HUES48 (cell line): ENCODE results near the gene PLXDC2.
"Not testable (repeated sequence)": the region's sequence is repeated elsewhere in the genome, so short reads cannot be mapped to it uniquely, and the experiment has no call there.

Experiments
- H3K27ac ChIP-seq: one replicate; pipeline ENCODE4 v1.7.0; 2013; ENCODE audit warnings: low read depth, low read length, inconsistent platforms
- H3K27me3 ChIP-seq: 2 replicates; pipeline ENCODE4 v1.6.1; 2013; ENCODE audit warnings: mild to moderate bottlenecking, low read length; ENCODE audit not compliant: control insufficient read depth, insufficient read depth
- H3K36me3 ChIP-seq: 2 replicates; pipeline ENCODE4 v1.6.1; 2013; ENCODE audit warnings: low read length; ENCODE audit not compliant: control insufficient read depth, insufficient read depth
- H3K4me1 ChIP-seq: 2 replicates; pipeline ENCODE4 v1.6.1; 2013; ENCODE audit warnings: mild to moderate bottlenecking, low read length; ENCODE audit not compliant: control insufficient read depth, insufficient read depth
- H3K4me3 ChIP-seq: 2 replicates; pipeline ENCODE4 v1.5.1; 2013; ENCODE audit warnings: mild to moderate bottlenecking, low read depth, low read length
- H3K9ac ChIP-seq: 2 replicates; pipeline ENCODE4 v1.6.1; 2013; ENCODE audit warnings: mild to moderate bottlenecking, low read depth, low read length, moderate library complexity
- H3K9me3 ChIP-seq: 2 replicates; pipeline ENCODE4 v1.6.1; 2013; ENCODE audit warnings: low read length; ENCODE audit not compliant: control insufficient read depth, insufficient read depth

The PLXDC2 gene

GRCh38 chr10:19816411-19817230 lies at the start of gene PLXDC2:
TSS of gene PLXDC2 (plus strand) at chr10:19816432.
- Histone ChIP-seq H3K27me3 (peaks cover 6% of the 10 kb centered on the region; the same call in 1 of the 2 replicates), H3K4me1 (peaks cover 16% of the 10 kb centered on the region), H3K27ac (peak within 1 kb of the TSS; percentile 95), H3K9ac (peak within 1 kb of the TSS; percentile 74), H3K36me3 (no peaks in the 10 kb centered on the region), H3K9me3 (no peaks in the 10 kb centered on the region), H3K4me3 (peak within 1 kb of the TSS; percentile 84)

- H3K4me3 ChIP-seq: no peak overlapping the region
- H3K36me3 ChIP-seq: no peaks in the 10 kb centered on the region
- H3K9me3 ChIP-seq: no peaks in the 10 kb centered on the region
- H3K27me3 ChIP-seq: no peaks in the 10 kb centered on the region
- H3K27ac ChIP-seq: no peak overlapping the region
- H3K9ac ChIP-seq: no peak overlapping the region
- H3K4me1 ChIP-seq: peaks cover 8% of the 10 kb centered on the region; the same call in 1 of the 2 replicates
These were observed 48.4 kb upstream of the PLXDC2 start for GRCh38 chr10:19767876-19768275.

- H3K27ac ChIP-seq, H3K9ac ChIP-seq, H3K4me1 ChIP-seq, H3K4me3 ChIP-seq, H3K27me3 ChIP-seq, H3K36me3 ChIP-seq, H3K9me3 ChIP-seq: not testable (repeated sequence)
These were observed 46.4 kb upstream of the PLXDC2 start for GRCh38 chr10:19769826-19770225.

- Histone ChIP-seq H3K27ac (no peak overlapping the region), H3K9me3 (no peaks in the 10 kb centered on the region), H3K27me3 (no peaks in the 10 kb centered on the region), H3K36me3 (no peaks in the 10 kb centered on the region), H3K4me1 (peaks cover 4% of the 10 kb centered on the region; the same call in 1 of the 2 replicates), H3K9ac (no peak overlapping the region), H3K4me3 (no peak overlapping the region)
These were observed 43.3 kb upstream of the PLXDC2 start for GRCh38 chr10:19772972-19773371.

GRCh38 chr10:19775296-19775695 lies 40.9 kb upstream of the PLXDC2 start:
- H3K9ac ChIP-seq: no peak overlapping the region
- H3K4me3 ChIP-seq: no peak overlapping the region
- H3K27me3 ChIP-seq: no peaks in the 10 kb centered on the region
- H3K4me1 ChIP-seq: no peaks in the 10 kb centered on the region
- H3K27ac ChIP-seq: no peak overlapping the region
- H3K36me3 ChIP-seq: no peaks in the 10 kb centered on the region
- no peaks in the 10 kb centered on the region for H3K9me3 ChIP-seq

- Histone ChIP-seq H3K36me3 (no peaks in the 10 kb centered on the region), H3K27me3 (no peaks in the 10 kb centered on the region), H3K4me3 (no peak overlapping the region), H3K9me3 (no peaks in the 10 kb centered on the region), H3K9ac (no peak overlapping the region), H3K27ac (no peak overlapping the region), H3K4me1 (no peaks in the 10 kb centered on the region)
These were observed 38.4 kb upstream of the PLXDC2 start for GRCh38 chr10:19777806-19778205.

- H3K4me3 ChIP-seq: no peak overlapping the region
- H3K9ac ChIP-seq: no peak overlapping the region
- H3K27me3 ChIP-seq: no peaks in the 10 kb centered on the region
- H3K36me3 ChIP-seq: no peaks in the 10 kb centered on the region
- H3K4me1 ChIP-seq: peaks cover 8% of the 10 kb centered on the region
- no peak overlapping the region for H3K27ac ChIP-seq
- no peaks in the 10 kb centered on the region for H3K9me3 ChIP-seq
These were observed 37.2 kb upstream of the PLXDC2 start for GRCh38 chr10:19778996-19779395.

- peaks cover 15% of the 10 kb centered on the region for H3K4me1 ChIP-seq
- H3K27ac ChIP-seq: no peak overlapping the region
- no peaks in the 10 kb centered on the region for H3K36me3 ChIP-seq
- H3K27me3 ChIP-seq: no peaks in the 10 kb centered on the region
- H3K4me3 ChIP-seq: no peak overlapping the region
- H3K9me3 ChIP-seq: no peaks in the 10 kb centered on the region
- no peak overlapping the region for H3K9ac ChIP-seq
These were observed 33.7 kb upstream of the PLXDC2 start for GRCh38 chr10:19782430-19783089.

- H3K9me3 ChIP-seq: no peaks in the 10 kb centered on the region
- no peak overlapping the region for H3K27ac ChIP-seq
- H3K27me3 ChIP-seq: no peaks in the 10 kb centered on the region
- H3K9ac ChIP-seq: no peak overlapping the region
- no peaks in the 10 kb centered on the region for H3K36me3 ChIP-seq
- no peak overlapping the region; the same call in 1 of the 2 replicates for H3K4me3 ChIP-seq
- H3K4me1 ChIP-seq: peaks cover 24% of the 10 kb centered on the region
These were observed 32.5 kb upstream of the PLXDC2 start for GRCh38 chr10:19783721-19784120.

- Histone ChIP-seq H3K27ac (no peak overlapping the region), H3K9ac (no peak overlapping the region), H3K27me3 (no peaks in the 10 kb centered on the region), H3K9me3 (no peaks in the 10 kb centered on the region), H3K4me1 (peaks cover 35% of the 10 kb centered on the region), H3K36me3 (no peaks in the 10 kb centered on the region), H3K4me3 (no peak overlapping the region)
These were observed 30.9 kb upstream of the PLXDC2 start for GRCh38 chr10:19785366-19785765.

- Histone ChIP-seq H3K9me3 (no peaks in the 10 kb centered on the region), H3K4me1 (peaks cover 35% of the 10 kb centered on the region), H3K27me3 (no peaks in the 10 kb centered on the region), H3K36me3 (no peaks in the 10 kb centered on the region), H3K4me3 (no peak overlapping the region), H3K27ac (no peak overlapping the region), H3K9ac (no peak overlapping the region)
These were observed 28.1 kb upstream of the PLXDC2 start for GRCh38 chr10:19788075-19788686.
